HS-27A (cell line): ENCODE measurements around the gene MAMDC2.

ENCODE experiments used
- DNase-seq: peaks from one replicate; pipeline ENCODE4 v3.0.0-alpha.2; 2012; ENCODE audit warnings: low read depth, missing footprints

MAMDC2 gene

DNA sequence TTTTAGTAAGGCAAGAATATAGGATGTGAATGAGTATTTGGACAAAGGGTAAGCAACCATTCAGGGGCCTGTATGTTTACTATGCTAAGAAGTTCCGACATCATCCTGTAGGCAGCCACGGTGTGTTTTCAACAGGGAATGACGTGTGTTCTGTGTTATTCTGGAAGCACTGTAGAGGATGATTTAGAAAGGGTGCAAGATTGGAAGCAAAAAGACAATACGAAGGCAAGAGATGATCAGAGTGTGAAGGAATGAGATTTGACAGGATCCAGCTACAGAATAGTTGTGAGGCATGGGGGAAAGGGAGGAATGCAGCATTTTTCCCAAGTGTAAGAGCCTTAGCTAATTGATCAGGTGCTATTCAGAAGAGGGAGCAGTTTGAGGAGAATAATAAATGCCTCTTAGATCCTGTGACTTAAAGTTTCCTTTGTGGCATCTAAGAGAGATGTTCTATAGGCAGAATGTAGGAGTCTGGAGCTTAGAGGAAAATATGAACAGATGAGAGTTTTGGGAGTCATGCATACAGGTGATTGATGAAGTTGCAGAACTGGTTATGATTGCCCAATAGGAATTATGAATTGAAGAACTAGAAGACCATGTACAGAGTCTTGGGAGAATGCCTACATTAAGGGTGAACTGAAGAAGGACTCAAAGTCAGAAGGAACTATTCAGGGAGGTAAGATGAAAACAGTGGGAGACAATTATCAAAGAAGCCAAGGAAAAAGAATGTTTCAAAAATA is 217.7 kb downstream of the MAMDC2 start:
- DNase-seq = no peak

DNA sequence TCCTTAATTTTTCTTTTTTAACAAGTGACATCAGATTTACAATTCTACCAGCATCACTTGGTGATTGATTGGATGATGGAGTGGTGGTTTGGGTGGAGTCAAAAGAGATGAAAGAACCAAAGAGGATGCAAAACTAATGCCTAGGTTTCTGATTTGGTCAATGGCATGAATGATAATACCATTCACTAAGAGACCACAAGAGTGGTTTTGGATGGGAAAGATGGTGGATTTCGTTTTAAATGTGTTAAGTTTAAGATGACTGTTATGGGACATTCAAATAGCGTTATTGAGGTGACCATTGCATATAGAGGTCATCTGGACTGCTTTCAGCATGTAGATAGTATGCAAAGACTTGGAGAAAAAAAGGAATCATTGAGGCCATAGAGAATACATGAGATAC is 218.7 kb downstream of the MAMDC2 start:
- DNase-seq = no peak

- no peak for DNase-seq
These were observed 219.3 kb downstream of the MAMDC2 start for GRCh38 chr9:70262948-70263347.

- no peak for DNase-seq
These were observed 219.8 kb downstream of the MAMDC2 start for GRCh38 chr9:70263421-70263820.
